Measurements from ENCODE around the gene GRM2.
"Not testable (repeated sequence)": the region's sequence is repeated elsewhere in the genome, so short reads cannot be mapped to it uniquely, and the experiment has no call there.

The GRM2 gene

GRCh38 chr3:51722362-51722761 lies 15.5 kb downstream of the GRM2 start:
- DNase-seq (ENCODE audit: low read depth) = no peak

- DNase-seq (ENCODE audit: low read depth) = no peak
Measured at GRCh38 chr3:51727500-51727899, 20.6 kb downstream of the GRM2 start.

- no peak for DNase-seq (ENCODE audit: low read depth)
Measured at GRCh38 chr3:51729042-51729633, 22.3 kb downstream of the GRM2 start.

- DNase-seq (ENCODE audit: low read depth) = no peak
Measured at GRCh38 chr3:51733859-51734571, 27.1 kb downstream of the GRM2 start.

GRCh38 chr3:51734572-51734907 lies 27.7 kb downstream of the GRM2 start:
- no peak for DNase-seq (ENCODE audit: low read depth)

- DNase-seq (ENCODE audit: low read depth) = no peak
Measured at GRCh38 chr3:51735039-51735438, 28.2 kb downstream of the GRM2 start.

GRCh38 chr3:51735950-51736349 lies 29.1 kb downstream of the GRM2 start:
- no peak for DNase-seq (ENCODE audit: low read depth)

GRCh38 chr3:51739110-51739509 lies 32.2 kb downstream of the GRM2 start:
- no peak for DNase-seq (ENCODE audit: low read depth)

GRCh38 chr3:51742320-51742719 lies 35.5 kb downstream of the GRM2 start:
- not testable (repeated sequence) for DNase-seq (ENCODE audit: low read depth)

GRCh38 chr3:51742978-51743377 lies 36.1 kb downstream of the GRM2 start:
- not testable (repeated sequence) for DNase-seq (ENCODE audit: low read depth)

GRCh38 chr3:51747840-51748239 lies 41.0 kb downstream of the GRM2 start:
- DNase-seq (ENCODE audit: low read depth) = no peak

GRCh38 chr3:51748327-51748726 lies 41.5 kb downstream of the GRM2 start:
- DNase-seq (ENCODE audit: low read depth) = no peak

- no peak for DNase-seq (ENCODE audit: low read depth)
Measured at GRCh38 chr3:51750878-51751277, 44.0 kb downstream of the GRM2 start.

- no peak for DNase-seq (ENCODE audit: low read depth)
Measured at GRCh38 chr3:51751287-51751686, 44.4 kb downstream of the GRM2 start.

GRCh38 chr3:51753763-51754750 lies 47.2 kb downstream of the GRM2 start:
- DNase-seq (ENCODE audit: low read depth) = not testable (repeated sequence)

GRCh38 chr3:51759203-51759602 lies 52.3 kb downstream of the GRM2 start:
- no peak for DNase-seq (ENCODE audit: low read depth)

Data from activated T-helper 9 cell treated with anti-CD3 and anti-CD28 coated beads, Interleukin-2, amount 50 U/mL, for 16 hours (primary cell).